IMR-90 (cell line): ENCODE results near the gene SETX.

Experiments
- CEBPB ChIP-seq: IDR thresholded peaks from 2 replicates; pipeline ENCODE4 v1.6.1; 2012; ENCODE audit warnings: low read depth, low read length, improper control_type of control experiment
- FOS ChIP-seq: fragments of 150-350 bp; IDR thresholded peaks from 2 replicates; pipeline ENCODE4 v1.6.1; 2016; ENCODE audit warnings: low read depth, low read length
- RFX5 ChIP-seq: IDR thresholded peaks from 2 replicates; pipeline ENCODE4 v1.8.0; 2012; ENCODE audit warnings: low read depth, mild to moderate bottlenecking, low read length, moderate library complexity

GRCh38 chr9:132231019-132231701, 123.6 kb downstream of the SETX start:
- TF ChIP-seq CEBPB: no peak
- TF ChIP-seq FOS: no peak
- TF ChIP-seq RFX5: no peak
